Vagina (tissue), 2 donors: Measurements from ENCODE around the gene TSPAN6. TPM values are rescaled to one million over a fixed set of nuclear protein-coding genes. Genes with fewer than 3 reads are reported as not detected.

Experiments used
- DNase-seq, 2 donors: peaks; one replicate each; pipeline ENCODE4 v3.0.0-alpha.2; 2017; ENCODE audit errors: extremely low spot score in 2 of 2
- H3K27ac ChIP-seq: fragments of 200-600 bp; sonication (generic); one replicate; pipeline ENCODE4 v1.5.1; 2019
- H3K27me3 ChIP-seq: fragments of 200-600 bp; sonication (generic); one replicate; pipeline ENCODE4 v1.5.1; 2019
- H3K36me3 ChIP-seq, 2 donors: fragments of 200-600 bp; sonication (generic); one replicate each; pipeline ENCODE4 v1.5.1; 2017 to 2019
- H3K4me1 ChIP-seq: fragments of 200-600 bp; sonication (generic); one replicate; pipeline ENCODE4 v1.5.1; 2019
- H3K4me3 ChIP-seq, 2 donors: fragments of 200-600 bp; sonication (generic); 1 replicate in 1 of 2; 2 replicates in 1 of 2; pipeline ENCODE4 v1.5.1; 2016 to 2019
- H3K9me3 ChIP-seq: fragments of 200-600 bp; sonication (generic); one replicate; pipeline ENCODE4 v1.5.1; 2019
- CTCF ChIP-seq, 3 experiments: fragments of 450-650 bp in 2 of 3; fragments of 200-600 bp in 1 of 3; sonication (generic) in 1 of 3; IDR thresholded peaks; one replicate each; pipeline ENCODE4 v1.5.1; 2017 to 2019; ENCODE audit warnings: antibody characterized with exemption in 3 of 3, mild to moderate bottlenecking in 2 of 3, moderate library complexity in 2 of 3
- POLR2A ChIP-seq, 2 donors: fragments of 450-650 bp; IDR thresholded peaks; one replicate each; pipeline ENCODE4 v1.6.1; 2017; ENCODE audit warnings: antibody characterized with exemption in 2 of 2, mild to moderate bottlenecking in 2 of 2, moderate library complexity in 2 of 2
- POLR2AphosphoS5 ChIP-seq, 2 donors: sonication (generic); formaldehyde crosslinking; IDR thresholded peaks; one replicate each; pipeline ENCODE4 v1.9.0; 2017; ENCODE audit warnings: antibody characterized with exemption in 2 of 2, mild to moderate bottlenecking in 2 of 2, low read depth in 1 of 2; ENCODE audit not compliant: insufficient read depth in 1 of 2
- intact Hi-C: fragments of 100-400 bp; cut with DNase I; formaldehyde crosslinking; loops from one replicate; pipeline ENCODE4 v1.15.1; 2023
- total RNA-seq: library from RNA; depleted of rRNA; stranded (reverse); fragments of >200 nt; gene quantifications from one replicate; pipeline ENCODE4 v1.2.3, GENCODE V29; 2016

The TSPAN6 gene
- total RNA-seq, 1 donor from 2014 or later: 19.6 TPM

- Histone ChIP-seq H3K4me3 (no peak overlapping the region), H3K27me3 (no peaks in the 10 kb centered on the region), H3K27ac (no peak overlapping the region), H3K9me3 (no peaks in the 10 kb centered on the region), H3K36me3 (no peaks in the 10 kb centered on the region), H3K4me1 (peaks cover 5% of the 10 kb centered on the region)
- TF ChIP-seq POLR2A (IDR thresholded peaks at IDR 0.05) (no peak), POLR2AphosphoS5 (IDR thresholded peaks at IDR 0.05; ENCODE audit: insufficient read depth in 1 of 2, low read depth in 1 of 2) (no peak), CTCF (IDR thresholded peaks at IDR 0.05) (no peak)
- intact Hi-C loops: no loop called here
- no peak for DNase-seq
These were observed 45.0 kb upstream of the TSPAN6 start for GRCh38 chrX:100681599-100681998.

GRCh38 chrX:100680756-100681155, 44.1 kb upstream of the TSPAN6 start:
- no peak overlapping the region for H3K4me3 ChIP-seq
- H3K27me3 ChIP-seq: no peaks in the 10 kb centered on the region
- intact Hi-C loops: no loop called here
- no peaks in the 10 kb centered on the region for H3K36me3 ChIP-seq
- DNase-seq: no peak
- no peak overlapping the region for H3K27ac ChIP-seq
- H3K4me1 ChIP-seq: peaks cover 5% of the 10 kb centered on the region
- H3K9me3 ChIP-seq: no peaks in the 10 kb centered on the region
- TF ChIP-seq POLR2AphosphoS5 (IDR thresholded peaks at IDR 0.05; ENCODE audit: insufficient read depth in 1 of 2, low read depth in 1 of 2) (no peak), POLR2A (IDR thresholded peaks at IDR 0.05) (no peak), CTCF (IDR thresholded peaks at IDR 0.05) (no peak)

GRCh38 chrX:100677611-100678181, 41.1 kb upstream of the TSPAN6 start:
- Histone ChIP-seq H3K9me3 (no peaks in the 10 kb centered on the region), H3K4me3 (no peak overlapping the region), H3K27me3 (no peaks in the 10 kb centered on the region), H3K4me1 (no peaks in the 10 kb centered on the region), H3K36me3 (no peaks in the 10 kb centered on the region), H3K27ac (no peak overlapping the region)
- TF ChIP-seq CTCF (IDR thresholded peaks at IDR 0.05) (no peak), POLR2AphosphoS5 (IDR thresholded peaks at IDR 0.05; ENCODE audit: insufficient read depth in 1 of 2, low read depth in 1 of 2) (no peak), POLR2A (IDR thresholded peaks at IDR 0.05) (no peak)
- no peak for DNase-seq
- intact Hi-C loops: no loop called here

- Histone ChIP-seq H3K9me3 (no peaks in the 10 kb centered on the region), H3K27ac (no peak overlapping the region), H3K4me1 (no peaks in the 10 kb centered on the region), H3K36me3 (no peaks in the 10 kb centered on the region), H3K4me3 (no peak overlapping the region), H3K27me3 (no peaks in the 10 kb centered on the region)
- TF ChIP-seq CTCF (IDR thresholded peaks at IDR 0.05) (no peak), POLR2A (IDR thresholded peaks at IDR 0.05) (no peak), POLR2AphosphoS5 (IDR thresholded peaks at IDR 0.05; ENCODE audit: insufficient read depth in 1 of 2, low read depth in 1 of 2) (no peak)
- DNase-seq: no peak
- intact Hi-C loops: no loop called here
These were observed 38.1 kb upstream of the TSPAN6 start for GRCh38 chrX:100674705-100675104.

- no peaks in the 10 kb centered on the region for H3K36me3 ChIP-seq
- H3K27ac ChIP-seq: no peak overlapping the region
- no peaks in the 10 kb centered on the region for H3K4me1 ChIP-seq
- H3K9me3 ChIP-seq: no peaks in the 10 kb centered on the region
- no peak for DNase-seq
- intact Hi-C loops: no loop called here
- TF ChIP-seq POLR2A (IDR thresholded peaks at IDR 0.05) (no peak), POLR2AphosphoS5 (IDR thresholded peaks at IDR 0.05; ENCODE audit: insufficient read depth in 1 of 2, low read depth in 1 of 2) (no peak), CTCF (IDR thresholded peaks at IDR 0.05) (no peak)
- no peaks in the 10 kb centered on the region for H3K27me3 ChIP-seq
- no peak overlapping the region for H3K4me3 ChIP-seq
These were observed 36.9 kb upstream of the TSPAN6 start for GRCh38 chrX:100673397-100673953.
